Tibial nerve (tissue), 4 donors: ENCODE measurements around the gene ITGAV.

Experiments used
- CTCF ChIP-seq, 5 experiments: fragments of 200-600 bp in 3 of 5; fragments of 450-650 bp in 2 of 5; sonication (generic) in 3 of 5; IDR thresholded peaks; one replicate each; pipeline ENCODE4 v1.5.1; 2016 to 2019; ENCODE audit warnings: antibody characterized with exemption in 5 of 5, mild to moderate bottlenecking in 3 of 5, moderate library complexity in 2 of 5
- EP300 ChIP-seq, 2 donors: sonication (generic); formaldehyde crosslinking; IDR thresholded peaks; one replicate each; pipeline ENCODE4 v1.6.1; 2017; ENCODE audit warnings: antibody characterized with exemption in 2 of 2, mild to moderate bottlenecking in 1 of 2
- POLR2A ChIP-seq, 2 donors: fragments of 450-650 bp; IDR thresholded peaks; one replicate each; pipeline ENCODE4 v1.6.1; 2017; ENCODE audit warnings: antibody characterized with exemption in 2 of 2, mild to moderate bottlenecking in 2 of 2, moderate library complexity in 2 of 2

GRCh38 chr2:186696290-186696689, 106.4 kb downstream of the ITGAV start:
- TF ChIP-seq CTCF (IDR thresholded peaks at IDR 0.05) (no peak), POLR2A (IDR thresholded peaks at IDR 0.05) (no peak), EP300 (IDR thresholded peaks at IDR 0.05) (no peak)
